HG02759 (cell line): Measurements from ENCODE around the gene FBP1.

ENCODE experiments used
- ATAC-seq: cut with Tn5 transposase; IDR thresholded peaks from one replicate; pipeline ENCODE4 v1.9.1; 2021; ENCODE audit warnings: mild to moderate bottlenecking, moderate library complexity; ENCODE audit not compliant: unreplicated experiment

The FBP1 gene

GRCh38 chr9:94657021-94657725, 17.9 kb upstream of the FBP1 start:
- no peak for ATAC-seq

DNA sequence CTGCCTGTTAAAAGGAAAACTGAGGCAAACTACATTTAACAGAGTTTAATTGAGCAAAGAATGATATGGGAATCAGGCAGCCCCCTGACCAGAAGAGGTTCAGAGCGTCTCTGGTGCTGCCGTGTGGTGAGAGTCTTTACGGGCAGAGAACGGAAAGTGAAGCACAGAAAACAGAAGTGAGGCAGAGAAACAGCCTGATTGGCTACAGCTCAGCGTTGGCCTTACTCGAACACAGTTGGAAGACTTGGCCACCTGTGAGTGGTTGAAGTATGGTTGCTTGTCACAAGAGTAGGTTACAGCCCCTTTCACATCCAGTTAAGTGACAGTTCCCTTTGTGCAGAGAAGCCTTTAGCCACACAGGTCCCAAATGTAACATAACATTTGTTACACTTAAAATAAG, 16.9 kb upstream of the FBP1 start:
- ATAC-seq = peak; percentile 98

DNA sequence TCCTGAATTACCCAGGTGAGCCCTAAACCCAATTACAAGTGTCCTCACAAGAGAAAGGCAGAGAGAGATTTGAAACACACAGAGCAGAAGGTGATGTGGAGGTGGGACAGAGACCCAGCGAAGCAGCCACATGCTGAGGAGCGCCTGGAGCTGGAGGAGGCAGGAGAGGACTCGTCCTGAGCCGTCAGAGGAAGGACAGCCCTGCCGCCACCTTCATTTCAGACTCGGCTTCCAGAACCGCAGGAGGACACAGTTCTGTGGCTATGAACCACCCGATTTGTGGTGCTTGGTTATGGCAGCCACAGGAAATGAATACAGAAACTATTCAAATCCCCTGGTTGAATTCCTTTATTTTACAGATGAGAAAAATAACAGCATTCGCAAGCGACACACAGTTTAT, 16.4 kb upstream of the FBP1 start:
- peak; percentile 15 for ATAC-seq

DNA sequence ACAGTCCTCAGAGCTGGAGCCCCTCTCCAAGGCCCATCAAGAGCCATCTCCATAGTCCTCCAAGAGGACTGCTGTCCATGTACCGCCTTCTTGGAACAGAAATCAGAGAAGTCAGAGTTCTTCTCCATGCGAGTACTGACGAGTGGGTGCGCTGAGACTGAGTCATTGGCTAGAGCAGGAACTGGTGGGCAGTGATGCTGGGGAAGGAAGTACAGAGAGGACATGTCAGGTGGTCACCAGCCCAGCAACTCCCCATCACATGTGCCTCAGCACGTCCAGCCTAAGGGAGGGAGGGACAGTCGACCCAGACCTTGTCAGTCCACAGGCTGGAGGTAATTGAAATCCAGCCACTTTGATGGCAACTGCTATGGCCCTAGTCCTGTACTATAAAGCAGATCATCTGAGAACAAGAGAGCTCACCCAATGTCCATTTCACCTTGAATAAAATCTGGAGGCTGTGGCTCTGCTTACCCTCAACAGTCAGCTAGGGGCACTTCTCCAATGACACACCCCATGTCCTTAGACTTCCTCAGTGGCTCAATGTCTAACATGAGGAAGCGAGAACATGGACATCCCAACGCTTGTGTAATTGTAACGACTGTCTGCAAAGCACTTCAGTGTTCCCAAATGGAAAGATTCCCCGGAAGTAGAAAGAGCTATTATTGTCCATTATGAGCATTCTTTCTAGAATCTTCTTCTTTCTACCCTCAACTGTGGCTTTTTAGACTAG, 15.0 kb upstream of the FBP1 start:
- no peak for ATAC-seq

GRCh38 chr9:94650949-94651348, 11.6 kb upstream of the FBP1 start:
- no peak for ATAC-seq

- no peak for ATAC-seq
Measured at GRCh38 chr9:94649100-94649819, 9.9 kb upstream of the FBP1 start.

DNA sequence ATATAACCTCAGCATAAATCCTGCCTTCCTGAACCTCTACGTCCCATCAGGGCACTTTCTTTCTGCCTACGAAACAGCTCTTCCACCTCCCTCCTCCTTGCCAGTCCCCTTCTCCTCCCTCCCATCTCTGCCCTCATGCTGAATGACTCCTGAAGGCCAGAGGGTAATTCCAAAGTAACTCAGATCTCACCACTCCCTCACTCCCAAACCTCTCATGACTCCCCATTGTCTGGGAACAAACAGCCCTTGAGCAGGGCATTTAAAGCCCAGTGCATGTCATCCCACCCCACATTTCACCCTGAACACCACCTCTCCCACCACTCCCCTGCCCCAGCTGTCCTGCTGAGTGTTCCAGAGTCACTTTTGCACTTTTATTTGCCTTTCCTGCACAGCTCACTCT, 8.9 kb upstream of the FBP1 start:
- no peak for ATAC-seq

DNA sequence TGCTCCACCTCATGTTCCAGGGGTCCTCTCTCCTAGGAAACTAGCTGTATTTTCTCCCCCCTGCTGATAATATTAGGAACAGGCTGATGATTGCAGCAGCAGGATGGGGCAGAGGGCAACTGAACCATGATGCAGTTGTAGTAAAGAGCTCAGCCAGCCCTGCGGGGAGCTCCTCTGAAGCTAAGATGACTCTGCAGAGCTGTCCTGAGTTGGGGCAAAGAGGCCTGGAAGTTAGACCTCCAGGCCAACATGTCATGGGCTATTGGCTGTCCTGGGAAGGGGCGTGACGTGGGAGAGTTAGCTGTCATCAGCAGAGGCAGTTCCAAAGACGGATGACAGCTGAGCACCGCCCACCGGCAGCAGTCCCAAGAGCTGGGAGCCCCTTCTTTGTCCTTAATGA, 6.6 kb upstream of the FBP1 start:
- ATAC-seq = no peak

DNA sequence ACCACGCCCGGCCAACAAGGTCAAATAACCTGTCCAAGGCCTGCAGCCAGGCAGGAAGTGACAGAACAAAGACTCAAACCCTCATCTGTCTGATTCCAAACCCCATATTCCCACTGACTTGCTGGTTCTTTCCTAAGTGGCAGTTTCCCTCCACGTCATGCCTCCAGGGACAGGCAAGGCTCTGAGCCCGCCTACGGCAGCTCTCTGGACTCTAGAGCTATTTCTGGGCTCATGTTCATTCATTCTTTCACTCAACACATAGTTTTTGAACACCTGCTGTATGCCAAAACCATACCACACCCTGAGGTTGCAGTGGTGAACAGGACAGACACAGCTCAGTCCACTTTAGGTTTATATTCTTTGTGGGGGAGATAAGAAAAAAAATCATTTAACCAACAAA, 5.2 kb upstream of the FBP1 start:
- no peak for ATAC-seq

DNA sequence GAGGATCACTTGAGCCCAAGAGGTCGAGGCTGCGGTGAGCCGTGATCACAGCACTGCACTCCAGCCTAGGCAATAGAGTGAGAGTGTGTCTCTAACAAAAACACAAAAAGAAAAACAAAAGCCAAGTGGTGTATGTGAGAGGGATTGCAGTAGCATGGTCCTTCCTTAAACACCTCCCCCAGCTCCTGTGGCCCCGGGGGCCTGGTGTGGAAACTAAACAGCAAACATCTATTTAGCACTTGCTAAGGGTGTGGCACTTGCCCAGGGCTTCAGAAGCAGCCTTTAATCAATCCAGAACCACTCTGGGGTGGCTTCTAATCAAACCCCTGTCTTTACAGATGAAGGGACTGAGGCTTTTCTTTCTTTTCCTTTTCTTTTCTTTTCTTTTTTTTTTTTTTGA, 4.4 kb upstream of the FBP1 start:
- ATAC-seq = no peak

GRCh38 chr9:94643176-94643575, 3.9 kb upstream of the FBP1 start:
- ATAC-seq = no peak

GRCh38 chr9:94642501-94642900, 3.2 kb upstream of the FBP1 start:
- ATAC-seq = no peak

GRCh38 chr9:94639999-94640376, 670 bp upstream of the FBP1 start:
- ATAC-seq = no peak

DNA sequence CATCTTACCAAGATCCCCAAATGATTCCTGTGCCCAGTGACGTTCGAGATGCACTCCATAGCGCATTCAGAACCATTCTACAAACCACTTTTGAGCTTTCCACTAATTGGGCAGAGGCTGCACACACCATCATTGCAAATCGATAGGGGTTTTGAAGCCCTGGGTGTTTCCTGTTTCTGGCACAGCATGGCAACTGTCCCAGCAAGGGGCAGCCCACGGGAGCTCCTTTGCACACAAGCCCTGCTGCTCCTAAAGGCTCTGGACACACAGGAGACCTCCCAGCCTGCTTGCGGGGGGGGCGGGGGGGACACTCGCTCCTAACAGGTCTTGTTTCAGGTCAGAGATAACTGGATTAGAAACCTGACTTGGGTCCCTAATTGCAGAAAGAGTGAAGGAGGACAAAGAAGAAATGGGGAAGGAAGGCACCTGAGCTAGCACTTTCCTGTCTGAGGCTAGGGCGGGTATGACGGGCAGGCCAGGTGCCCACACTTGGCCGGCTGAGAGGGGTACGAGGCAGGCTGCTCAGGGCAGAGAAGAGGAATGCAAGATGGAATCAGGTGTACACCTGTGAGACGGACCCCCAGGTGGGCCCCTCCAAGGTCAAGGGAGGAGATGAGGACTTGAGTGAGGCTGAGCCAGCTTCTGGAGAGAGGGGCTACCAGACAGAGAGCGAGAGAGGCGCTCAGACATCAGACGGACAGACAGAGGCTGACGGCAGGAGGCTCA, 820 bp downstream of the FBP1 start:
- ATAC-seq = no peak

GRCh38 chr9:94632737-94633136, 6.6 kb downstream of the FBP1 start:
- no peak for ATAC-seq

GRCh38 chr9:94631599-94631998, 7.7 kb downstream of the FBP1 start:
- no peak for ATAC-seq

DNA sequence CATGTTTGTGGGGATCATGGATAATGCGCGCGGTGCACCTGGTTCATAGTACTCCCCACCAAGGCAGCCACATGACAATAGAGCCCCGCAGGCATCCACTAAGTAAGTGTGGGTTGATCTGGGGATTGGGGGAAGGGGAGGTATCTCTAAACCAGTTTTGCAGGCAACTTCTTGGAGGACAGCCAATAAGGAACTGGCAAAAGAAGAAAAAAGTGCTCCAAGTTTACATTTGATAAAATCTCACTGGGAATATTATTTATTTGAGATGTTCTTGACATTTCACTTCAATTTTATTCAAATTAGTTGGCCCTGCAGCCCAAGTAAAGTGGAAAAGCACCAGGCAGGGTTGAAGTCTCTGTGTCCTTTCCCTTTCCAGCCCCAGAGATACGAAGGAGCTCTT, 8.5 kb downstream of the FBP1 start:
- no peak for ATAC-seq

DNA sequence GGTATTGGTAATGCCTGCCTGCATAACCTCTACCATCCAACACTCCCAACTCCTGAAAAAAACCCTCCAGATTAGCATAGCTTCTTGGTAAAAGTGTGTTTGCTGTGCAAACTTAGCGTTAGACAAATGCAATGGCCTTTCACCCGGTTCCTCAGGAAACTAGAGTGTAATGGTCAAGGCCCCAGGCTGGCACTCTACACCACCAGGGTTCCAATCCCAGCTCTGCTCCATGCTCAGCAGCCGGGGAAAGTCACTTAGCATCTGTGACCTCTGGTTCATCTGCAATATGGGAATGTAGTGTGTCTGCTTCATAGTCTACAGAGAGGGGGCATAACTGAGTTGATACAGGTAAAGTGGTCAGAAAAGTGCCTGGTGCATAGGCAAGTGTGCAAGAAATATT, 9.0 kb downstream of the FBP1 start:
- ATAC-seq = no peak

GRCh38 chr9:94627287-94627686, 12.0 kb downstream of the FBP1 start:
- ATAC-seq = no peak

GRCh38 chr9:94625835-94626234, 13.5 kb downstream of the FBP1 start:
- no peak for ATAC-seq

- ATAC-seq = no peak
Measured at GRCh38 chr9:94624629-94625028, 14.7 kb downstream of the FBP1 start.
